Measurements from ENCODE around the gene SIK3.

The SIK3 gene

DNA sequence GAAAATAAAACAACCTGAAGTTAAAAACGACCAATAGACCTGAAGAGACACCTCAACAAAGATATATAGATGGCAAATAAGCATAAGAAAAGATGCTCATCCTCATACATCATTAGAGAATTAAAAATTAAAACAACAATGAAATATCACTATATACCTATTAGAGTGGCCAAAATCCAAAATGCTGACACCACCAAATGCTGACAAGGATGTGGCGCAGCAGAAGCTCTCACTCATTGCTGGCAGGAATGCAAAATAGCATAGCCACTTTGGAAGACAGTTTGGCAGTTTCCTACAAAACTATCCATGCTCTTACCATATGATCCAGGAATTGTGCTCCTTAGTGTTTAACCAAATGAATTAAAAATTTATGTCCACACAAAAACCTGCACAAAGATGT, 205.9 kb downstream of the SIK3 start:
- peaks cover 2 to 45% (median 33%) of the 10 kb centered on the region in 4 experiments for H3K36me3 ChIP-seq (ENCODE audit: control insufficient read depth in 4 of 4, insufficient read depth in 4 of 4, low read length in 3 of 4)

DNA sequence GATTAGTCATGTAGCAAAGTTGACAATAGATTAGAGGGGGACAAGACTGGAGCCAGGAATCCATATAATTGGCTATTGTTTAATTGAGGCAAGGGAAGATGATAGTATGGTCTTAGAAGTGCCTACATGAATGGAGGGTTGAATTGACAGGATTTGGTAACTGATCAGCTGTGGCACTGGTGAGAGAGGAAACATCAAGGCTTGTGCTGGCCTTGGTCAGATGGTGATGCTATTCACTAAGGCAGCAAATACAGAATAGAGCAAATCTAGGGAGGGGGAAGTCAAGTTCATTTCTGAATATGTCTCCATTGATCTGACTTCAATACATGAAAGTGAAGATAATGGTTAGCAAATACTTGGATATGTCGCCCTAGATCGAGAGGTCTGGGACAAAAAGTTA, 206.5 kb downstream of the SIK3 start:
- peaks cover 3 to 23% (median 12%) of the 10 kb centered on the region in 4 experiments for H3K4me1 ChIP-seq (ENCODE audit: control extremely low read depth in 1 of 4, control insufficient read depth in 4 of 4, insufficient read depth in 4 of 4, low read length in 3 of 4)
- 100% methylated on average over 2 of the region's 2 CpGs for WGBS (ENCODE audit: insufficient coverage)
- DNase-seq: no peak
- no peak overlapping the region for H3K4me3 ChIP-seq (ENCODE audit: control insufficient read depth in 1 of 7, extremely low read depth in 1 of 7, insufficient read depth in 4 of 7, low read depth in 2 of 7, low read length in 6 of 7)
- ChIA-PET CTCF (interaction anchor here (0.5 to 4.3 kb wide), 4 partner anchors 12 to 214 kb away, joined by 3 to 41 read pairs (median 4); no protein-coding TSS in a partner anchor), POLR2A (no interaction called here)
- no peak overlapping the region for H3K27ac ChIP-seq (ENCODE audit: insufficient read depth in 1 of 2, low read depth in 1 of 2, low read length in 2 of 2, poor library complexity in 1 of 2, severe bottlenecking in 2 of 2)
- H3K27me3 ChIP-seq (replicated peaks in 2 of 5; ENCODE audit: control insufficient read depth in 4 of 5, insufficient read depth in 5 of 5, low read length in 4 of 5): no peaks in the 10 kb centered on the region
- no peaks in the 10 kb centered on the region for H3K9me3 ChIP-seq (ENCODE audit: control extremely low read depth in 1 of 5, control insufficient read depth in 4 of 5, insufficient read depth in 2 of 5, low read depth in 1 of 5, low read length in 4 of 5)
- peaks cover 2 to 44% (median 29%) of the 10 kb centered on the region in 4 experiments for H3K36me3 ChIP-seq (ENCODE audit: control insufficient read depth in 4 of 4, insufficient read depth in 4 of 4, low read length in 3 of 4)

More for the DNA sequence above, 205.9 kb downstream of the SIK3 start:
- no peak for DNase-seq
- CTCF ChIA-PET: interaction anchor here (0.8 to 1.7 kb wide), 2 partner anchors 113 to 213 kb away, joined by 3 to 9 read pairs; no protein-coding TSS in a partner anchor
- no peaks in the 10 kb centered on the region for H3K9me3 ChIP-seq (ENCODE audit: control extremely low read depth in 1 of 5, control insufficient read depth in 4 of 5, insufficient read depth in 2 of 5, low read depth in 1 of 5, low read length in 4 of 5)
- no peaks in the 10 kb centered on the region for H3K27me3 ChIP-seq (replicated peaks in 2 of 5; ENCODE audit: control insufficient read depth in 4 of 5, insufficient read depth in 5 of 5, low read length in 4 of 5)
- H3K27ac ChIP-seq (ENCODE audit: insufficient read depth in 1 of 2, low read depth in 1 of 2, low read length in 2 of 2, poor library complexity in 1 of 2, severe bottlenecking in 2 of 2): no peak overlapping the region
- WGBS (ENCODE audit: insufficient coverage): 100% methylated on average over 1 of the region's 2 CpGs
- peaks cover 3 to 23% (median 12%) of the 10 kb centered on the region in 4 experiments for H3K4me1 ChIP-seq (ENCODE audit: control extremely low read depth in 1 of 4, control insufficient read depth in 4 of 4, insufficient read depth in 4 of 4, low read length in 3 of 4)
- no peak overlapping the region for H3K4me3 ChIP-seq (ENCODE audit: control insufficient read depth in 1 of 7, extremely low read depth in 1 of 7, insufficient read depth in 4 of 7, low read depth in 2 of 7, low read length in 6 of 7)
- POLR2A ChIA-PET: no interaction called here

DNA sequence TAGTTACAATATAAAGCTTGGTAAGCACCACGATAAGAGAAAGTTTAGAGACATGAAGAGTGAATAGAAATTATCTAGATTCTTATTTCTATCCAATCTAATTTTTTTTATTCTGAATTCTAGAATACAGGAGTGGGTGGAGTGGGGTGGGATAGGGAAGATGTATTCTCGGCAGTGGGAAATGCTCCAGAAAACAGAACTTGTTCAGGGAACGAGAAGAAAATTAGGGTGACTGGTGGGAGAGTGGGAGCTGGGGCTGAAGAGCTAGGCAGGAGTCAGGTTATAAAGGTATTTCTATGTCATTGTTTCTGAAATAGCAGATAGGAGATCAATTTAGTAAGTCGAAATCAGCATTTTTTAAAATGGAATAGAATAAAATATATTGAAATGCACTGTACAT, 207.6 kb downstream of the SIK3 start:
- Histone ChIP-seq H3K9me3 (ENCODE audit: control extremely low read depth in 1 of 5, control insufficient read depth in 4 of 5, insufficient read depth in 2 of 5, low read depth in 1 of 5, low read length in 4 of 5) (no peaks in the 10 kb centered on the region), H3K4me1 (ENCODE audit: control extremely low read depth in 1 of 4, control insufficient read depth in 4 of 4, insufficient read depth in 4 of 4, low read length in 3 of 4) (peaks cover 2 to 18% (median 10%) of the 10 kb centered on the region in 4 experiments), H3K27me3 (replicated peaks in 2 of 5; ENCODE audit: control insufficient read depth in 4 of 5, insufficient read depth in 5 of 5, low read length in 4 of 5) (no peaks in the 10 kb centered on the region), H3K36me3 (ENCODE audit: control insufficient read depth in 4 of 4, insufficient read depth in 4 of 4, low read length in 3 of 4) (peaks cover 2 to 40% (median 21%) of the 10 kb centered on the region in 4 experiments), H3K4me3 (ENCODE audit: control insufficient read depth in 1 of 7, extremely low read depth in 1 of 7, insufficient read depth in 4 of 7, low read depth in 2 of 7, low read length in 6 of 7) (no peak overlapping the region), H3K27ac (ENCODE audit: insufficient read depth in 1 of 2, low read depth in 1 of 2, low read length in 2 of 2, poor library complexity in 1 of 2, severe bottlenecking in 2 of 2) (peak overlapping the region in 1 of 2 experiments; percentile 59)
- CTCF ChIA-PET: interaction anchor here (0.8 to 4.3 kb wide), 7 partner anchors 11 to 215 kb away, joined by 3 to 41 read pairs (median 4); no protein-coding TSS in a partner anchor
- POLR2A ChIA-PET: no interaction called here
- DNase-seq: no peak
- WGBS (ENCODE audit: insufficient coverage): 100% methylated on average over 2 of the region's 4 CpGs

DNA sequence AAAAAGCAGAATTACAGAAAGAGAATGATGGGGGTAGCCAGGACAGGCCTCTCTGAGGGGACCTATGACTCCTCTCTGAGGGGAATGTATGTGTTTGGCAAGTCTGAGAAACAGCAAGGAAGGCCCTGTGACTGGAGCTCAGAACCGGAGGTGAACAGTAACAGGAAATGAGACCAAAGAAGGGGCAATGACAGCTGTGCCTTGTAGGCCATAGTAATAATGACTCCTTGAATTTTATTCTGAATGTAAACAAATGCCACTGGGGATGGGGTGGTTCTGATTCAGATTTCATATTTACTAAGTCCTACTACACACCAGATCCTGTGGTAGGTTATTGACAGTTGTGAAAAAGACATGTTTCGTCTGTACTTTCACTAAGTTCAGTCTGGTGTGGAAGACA, 208.0 kb downstream of the SIK3 start:
- peaks cover 2 to 40% (median 19%) of the 10 kb centered on the region in 4 experiments for H3K36me3 ChIP-seq (ENCODE audit: control insufficient read depth in 4 of 4, insufficient read depth in 4 of 4, low read length in 3 of 4)
- ChIA-PET CTCF (interaction anchor here (0.8 to 4.3 kb wide), 6 partner anchors 11 to 97 kb away, joined by 3 to 41 read pairs (median 4); no protein-coding TSS in a partner anchor), POLR2A (no interaction called here)
- H3K9me3 ChIP-seq (ENCODE audit: control extremely low read depth in 1 of 5, control insufficient read depth in 4 of 5, insufficient read depth in 2 of 5, low read depth in 1 of 5, low read length in 4 of 5): no peaks in the 10 kb centered on the region
- no CpG with 5 or more reads among the region's 2 CpGs for WGBS (ENCODE audit: insufficient coverage)
- DNase-seq: peak; percentile 15 to 73 (median 65)
- no peaks in the 10 kb centered on the region for H3K27me3 ChIP-seq (replicated peaks in 2 of 5; ENCODE audit: control insufficient read depth in 4 of 5, insufficient read depth in 5 of 5, low read length in 4 of 5)
- no peak overlapping the region for H3K4me3 ChIP-seq (ENCODE audit: control insufficient read depth in 1 of 7, extremely low read depth in 1 of 7, insufficient read depth in 4 of 7, low read depth in 2 of 7, low read length in 6 of 7)
- peaks cover 0 to 14% (median 7%) of the 10 kb centered on the region in 4 experiments for H3K4me1 ChIP-seq (ENCODE audit: control extremely low read depth in 1 of 4, control insufficient read depth in 4 of 4, insufficient read depth in 4 of 4, low read length in 3 of 4)
- peak overlapping the region; percentile 13 to 59 for H3K27ac ChIP-seq (ENCODE audit: insufficient read depth in 1 of 2, low read depth in 1 of 2, low read length in 2 of 2, poor library complexity in 1 of 2, severe bottlenecking in 2 of 2)

DNA sequence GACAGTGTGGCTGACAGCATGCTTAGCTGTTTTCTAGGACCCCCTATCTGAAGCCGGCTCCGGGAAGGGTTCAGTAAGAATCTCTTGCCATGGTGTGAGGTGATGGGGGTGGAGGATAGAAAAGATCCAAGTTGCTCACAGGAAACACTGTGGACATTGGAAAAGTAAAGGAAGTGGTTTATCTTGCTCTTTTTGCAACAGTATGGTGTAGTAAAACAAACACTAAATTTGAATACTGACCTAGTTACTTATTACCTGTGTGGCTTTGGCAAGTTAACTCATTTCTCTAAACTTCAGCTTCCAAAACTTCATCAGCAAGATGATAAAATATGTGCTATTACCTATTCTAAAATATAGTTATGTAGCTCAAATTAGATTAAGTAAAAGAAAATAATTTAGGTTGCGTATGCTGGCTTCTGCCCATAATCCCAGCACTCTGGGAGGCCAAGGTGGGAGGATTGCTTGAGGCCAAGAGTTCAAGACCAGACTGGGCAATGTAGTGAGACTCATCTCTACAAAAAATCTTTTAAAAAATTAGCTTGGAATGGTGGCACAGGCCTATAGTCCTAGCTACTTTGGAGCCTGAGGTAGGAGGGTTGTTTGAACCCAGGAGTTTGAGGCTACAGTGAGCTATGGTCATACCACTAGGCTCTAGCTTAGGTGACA, 209.2 kb downstream of the SIK3 start:
- CTCF ChIA-PET: interaction anchor here (1.2 to 4.3 kb wide), 10 partner anchors 8 to 210 kb away, joined by 3 to 41 read pairs (median 4); partner anchors contain the start of gene APOA5
- 100% methylated on average over 3 of the region's 3 CpGs for WGBS (ENCODE audit: insufficient coverage)
- no peaks in the 10 kb centered on the region for H3K9me3 ChIP-seq (ENCODE audit: control extremely low read depth in 1 of 5, control insufficient read depth in 4 of 5, insufficient read depth in 2 of 5, low read depth in 1 of 5, low read length in 4 of 5)
- DNase-seq: no peak
- no peak overlapping the region for H3K4me3 ChIP-seq (ENCODE audit: control insufficient read depth in 1 of 7, extremely low read depth in 1 of 7, insufficient read depth in 4 of 7, low read depth in 2 of 7, low read length in 6 of 7)
- H3K36me3 ChIP-seq (ENCODE audit: control insufficient read depth in 4 of 4, insufficient read depth in 4 of 4, low read length in 3 of 4): peaks cover 2 to 34% (median 17%) of the 10 kb centered on the region in 4 experiments
- peaks cover 0 to 12% (median 5%) of the 10 kb centered on the region in 4 experiments for H3K4me1 ChIP-seq (ENCODE audit: control extremely low read depth in 1 of 4, control insufficient read depth in 4 of 4, insufficient read depth in 4 of 4, low read length in 3 of 4)
- no peaks in the 10 kb centered on the region for H3K27me3 ChIP-seq (replicated peaks in 2 of 5; ENCODE audit: control insufficient read depth in 4 of 5, insufficient read depth in 5 of 5, low read length in 4 of 5)
- POLR2A ChIA-PET: interaction anchor here (0.6 kb wide), 1 partner anchor 146 kb away, joined by 3 read pairs; no protein-coding TSS in a partner anchor
- no peak overlapping the region for H3K27ac ChIP-seq (ENCODE audit: insufficient read depth in 1 of 2, low read depth in 1 of 2, low read length in 2 of 2, poor library complexity in 1 of 2, severe bottlenecking in 2 of 2)

DNA sequence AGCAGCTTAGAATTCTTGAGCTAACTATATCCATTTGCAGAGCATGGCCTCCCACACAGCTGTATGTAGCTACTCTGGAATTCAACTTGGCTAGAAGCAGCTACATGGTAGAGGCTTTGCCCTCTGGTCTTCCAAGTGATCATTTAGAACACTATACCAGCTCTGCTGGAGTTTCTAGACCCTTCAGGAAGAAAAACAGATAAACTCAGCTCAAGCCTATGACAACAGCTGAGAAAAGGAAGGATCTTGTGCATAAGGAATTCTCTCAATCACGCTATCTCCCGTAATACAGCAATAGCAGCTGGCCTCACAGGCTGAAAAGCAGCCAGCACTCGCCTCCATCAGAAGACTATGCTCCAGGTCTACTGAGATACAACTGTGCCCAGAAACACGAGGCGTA, 210.2 kb downstream of the SIK3 start:
- no peak overlapping the region for H3K4me3 ChIP-seq (ENCODE audit: control insufficient read depth in 1 of 7, extremely low read depth in 1 of 7, insufficient read depth in 4 of 7, low read depth in 2 of 7, low read length in 6 of 7)
- no peak overlapping the region for H3K27ac ChIP-seq (ENCODE audit: insufficient read depth in 1 of 2, low read depth in 1 of 2, low read length in 2 of 2, poor library complexity in 1 of 2, severe bottlenecking in 2 of 2)
- peaks cover 0 to 12% (median 5%) of the 10 kb centered on the region in 4 experiments for H3K4me1 ChIP-seq (ENCODE audit: control extremely low read depth in 1 of 4, control insufficient read depth in 4 of 4, insufficient read depth in 4 of 4, low read length in 3 of 4)
- 96% methylated on average over 5 of the region's 5 CpGs for WGBS (ENCODE audit: insufficient coverage)
- H3K9me3 ChIP-seq (ENCODE audit: control extremely low read depth in 1 of 5, control insufficient read depth in 4 of 5, insufficient read depth in 2 of 5, low read depth in 1 of 5, low read length in 4 of 5): no peaks in the 10 kb centered on the region
- peaks cover under 1 to 24% (median 9%) of the 10 kb centered on the region in 4 experiments for H3K36me3 ChIP-seq (ENCODE audit: control insufficient read depth in 4 of 4, insufficient read depth in 4 of 4, low read length in 3 of 4)
- POLR2A ChIA-PET: no interaction called here
- no peaks in the 10 kb centered on the region for H3K27me3 ChIP-seq (replicated peaks in 2 of 5; ENCODE audit: control insufficient read depth in 4 of 5, insufficient read depth in 5 of 5, low read length in 4 of 5)
- CTCF ChIA-PET: interaction anchor here (0.6 to 4.3 kb wide), 13 partner anchors 8 to 306 kb away, joined by 3 to 41 read pairs (median 4); partner anchors contain the start of gene APOA5
- no peak for DNase-seq
